GM19240 (cell line): Measurements from ENCODE around the gene SLC25A52.
A peak's percentile ranks its signal among the peaks of the same experiment; 100 is the strongest.
"Not testable (repeated sequence)": the region's sequence is repeated elsewhere in the genome, so short reads cannot be mapped to it uniquely, and the experiment has no call there.

Experiments
- DNase-seq: peaks from one replicate; pipeline ENCODE4 v3.0.0; 2011; ENCODE audit warnings: low spot score; ENCODE audit not compliant: insufficient read length

SLC25A52 gene

DNA sequence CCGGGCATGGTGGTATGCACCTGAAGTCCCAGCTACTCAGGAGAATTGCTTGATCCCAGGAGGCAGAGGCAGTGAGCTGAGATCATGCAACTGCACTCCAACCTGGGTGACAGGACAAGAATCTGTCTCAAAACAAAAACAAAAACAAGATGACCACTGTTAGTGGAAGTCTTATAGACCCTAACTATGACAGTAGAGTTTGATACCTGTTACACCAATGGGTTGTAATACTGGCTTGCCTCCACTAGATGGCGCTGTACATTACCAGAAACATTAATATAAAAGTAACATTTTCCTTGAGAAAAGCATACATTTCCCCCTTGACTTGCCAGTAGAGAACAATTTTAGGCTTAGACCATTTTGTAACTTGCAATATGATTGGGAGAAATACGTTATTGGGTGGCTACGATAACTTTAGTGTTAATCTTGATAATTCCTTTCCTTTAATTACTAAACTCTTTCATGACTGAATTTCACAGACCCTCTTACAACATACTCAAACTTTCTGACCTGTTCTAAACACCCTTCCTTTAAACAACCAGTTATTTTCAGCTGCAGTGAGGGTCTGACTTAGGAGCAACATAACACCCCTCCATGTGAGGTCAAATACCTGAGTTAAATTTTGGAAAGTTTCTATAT lies 19.5 kb downstream of the SLC25A52 start:
- DNase-seq: no peak

DNA sequence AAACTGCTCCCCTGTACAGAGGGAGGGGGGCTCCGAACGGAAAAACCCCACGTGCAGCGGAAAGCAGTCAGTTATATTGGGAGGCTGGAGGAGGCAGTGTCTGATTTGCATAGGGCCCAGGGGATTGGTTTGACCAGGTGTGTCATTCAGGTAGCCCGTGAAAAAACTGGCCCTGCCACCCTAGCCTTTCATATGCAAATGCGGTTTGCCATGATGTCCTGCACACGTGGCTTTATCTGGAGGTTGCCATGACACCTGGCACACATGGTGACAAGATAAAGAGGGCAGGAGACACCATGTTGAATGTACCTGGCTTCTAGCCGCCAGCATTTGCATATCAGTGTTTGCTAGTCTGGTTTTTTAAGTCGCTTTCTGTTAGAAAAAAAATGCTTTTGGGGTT lies 20.5 kb downstream of the SLC25A52 start:
- DNase-seq: no peak

GRCh38 chr18:31739651-31740050 lies 21.0 kb downstream of the SLC25A52 start:
- no peak for DNase-seq

GRCh38 chr18:31738460-31739407 lies 21.9 kb downstream of the SLC25A52 start:
- no peak for DNase-seq

GRCh38 chr18:31736630-31737029 lies 24.1 kb downstream of the SLC25A52 start:
- no peak for DNase-seq

DNA sequence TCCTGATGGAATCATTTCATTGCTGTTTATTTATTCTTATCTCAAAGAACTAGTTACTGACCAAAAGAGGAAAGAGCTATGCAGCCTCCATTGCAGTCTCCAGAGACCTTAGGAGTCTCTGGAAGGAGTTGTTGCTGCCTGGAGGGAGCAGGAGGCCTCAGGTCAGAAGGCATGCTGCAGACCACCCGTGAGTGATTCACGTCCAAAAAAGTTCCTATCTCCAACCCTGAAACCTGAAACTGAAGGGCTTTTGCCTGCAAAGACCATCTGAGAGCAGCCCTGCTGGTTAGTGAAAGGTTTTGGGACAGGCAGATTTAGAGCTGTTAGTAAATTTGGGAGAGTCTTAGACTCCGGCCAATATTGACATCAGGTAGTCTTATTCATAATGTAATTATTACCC lies 29.1 kb downstream of the SLC25A52 start:
- no peak for DNase-seq

DNA sequence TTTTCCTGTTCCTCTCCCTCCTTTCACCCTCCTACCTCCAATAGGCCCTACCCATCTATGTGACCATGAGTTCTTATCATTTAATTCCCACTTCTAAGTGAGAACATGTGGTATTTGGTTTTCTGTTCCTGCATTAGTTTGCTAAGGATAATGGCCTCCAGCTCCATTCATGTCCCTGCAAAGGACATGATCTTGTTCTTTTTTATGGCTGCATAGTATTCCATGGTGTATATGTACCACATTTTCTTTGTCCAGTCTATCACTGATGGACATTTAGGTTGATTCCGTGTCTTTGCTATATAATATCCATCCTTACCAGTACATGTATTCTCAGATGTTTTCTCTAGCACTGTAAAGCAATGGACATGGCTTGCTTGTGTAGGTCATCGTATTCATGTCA lies 31.5 kb downstream of the SLC25A52 start:
- DNase-seq: not testable (repeated sequence)

- DNase-seq: no peak
These were observed 36.5 kb downstream of the SLC25A52 start for GRCh38 chr18:31723990-31724711.

GRCh38 chr18:31723639-31723989 lies 37.1 kb downstream of the SLC25A52 start:
- DNase-seq: no peak

DNA sequence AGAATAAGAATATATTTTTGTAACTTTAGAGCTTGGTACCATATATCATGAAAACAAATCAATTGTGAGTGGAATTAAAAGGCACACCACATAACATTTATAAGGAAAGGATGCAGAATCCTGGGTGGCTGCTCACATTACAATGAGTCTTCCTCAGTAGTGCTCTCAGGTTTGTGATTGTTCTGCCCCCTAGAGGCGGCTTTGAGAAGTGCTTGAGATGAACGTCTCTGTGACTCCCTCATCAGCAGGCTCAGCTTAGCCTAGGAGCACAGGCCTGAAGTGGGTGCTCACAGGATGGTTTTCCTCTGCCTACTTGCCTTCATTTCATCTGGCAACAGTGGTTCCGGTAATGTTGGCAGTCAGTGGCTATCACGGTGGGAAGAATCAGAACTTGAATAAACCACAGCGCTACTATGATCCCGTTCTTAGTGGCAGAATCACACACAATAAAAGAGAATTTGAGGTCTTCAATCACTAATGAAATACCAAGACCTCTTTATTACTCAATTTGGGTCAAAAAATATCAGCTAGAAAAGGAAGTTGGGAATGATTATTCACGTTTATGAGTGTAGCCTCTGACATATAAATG lies 38.2 kb downstream of the SLC25A52 start:
- peak; percentile 27 for DNase-seq

GRCh38 chr18:31721601-31722000 lies 39.1 kb downstream of the SLC25A52 start:
- DNase-seq: no peak

- no peak for DNase-seq
These were observed 39.8 kb downstream of the SLC25A52 start for GRCh38 chr18:31720867-31721266.

DNA sequence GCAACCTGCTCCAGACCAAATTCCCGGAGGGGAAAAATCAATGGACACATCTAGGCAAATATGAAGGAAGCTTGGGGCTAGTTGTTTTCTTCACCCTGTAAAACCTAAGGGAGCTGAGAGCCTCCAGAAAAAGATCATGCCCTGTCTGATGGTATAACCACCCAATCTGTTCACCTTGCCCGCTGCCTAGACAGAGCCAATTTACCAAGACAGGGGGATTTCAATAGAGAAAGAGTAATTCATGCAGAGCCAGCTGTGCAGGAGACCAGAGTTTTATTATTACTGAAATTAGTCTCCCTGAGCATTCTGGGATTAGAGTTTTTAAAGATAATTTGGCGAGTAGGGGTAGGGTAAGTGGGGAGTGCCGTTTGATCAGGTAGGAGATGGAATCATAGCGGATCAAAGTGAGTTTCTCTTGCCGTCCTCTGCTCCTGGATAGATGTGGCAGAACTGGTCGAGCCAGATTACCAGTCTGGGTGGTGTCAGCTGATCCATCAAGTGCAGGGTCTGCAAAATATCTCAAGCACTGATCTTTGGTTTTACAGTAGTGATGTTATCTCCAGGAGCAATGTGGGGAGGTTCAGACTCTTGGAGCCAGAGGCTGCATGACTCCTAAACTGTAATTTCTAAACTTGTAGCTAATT lies 41.2 kb downstream of the SLC25A52 start:
- DNase-seq: no peak

GRCh38 chr18:31718386-31718785 lies 42.3 kb downstream of the SLC25A52 start:
- no peak for DNase-seq

DNA sequence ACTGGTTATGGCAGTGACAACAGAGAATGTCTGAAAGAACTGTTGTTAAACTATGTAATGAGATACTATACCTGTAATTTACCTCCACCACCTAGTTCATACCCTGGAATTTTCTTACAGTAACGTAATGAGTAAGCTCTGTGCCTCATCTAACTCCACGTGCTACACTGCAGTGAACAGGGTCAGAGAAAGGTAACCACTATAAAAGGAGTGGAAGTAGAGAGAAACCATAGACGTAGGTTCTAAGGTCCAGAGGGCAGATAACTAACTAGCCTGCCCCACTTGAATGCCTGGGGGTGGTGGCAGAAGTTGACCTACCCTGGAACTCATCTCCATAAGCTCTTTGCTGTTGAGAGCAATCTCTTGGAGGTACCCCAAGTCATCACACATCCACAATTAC lies 44.3 kb downstream of the SLC25A52 start:
- DNase-seq: no peak

- DNase-seq: no peak
These were observed 49.1 kb downstream of the SLC25A52 start for GRCh38 chr18:31711365-31712172.

GRCh38 chr18:31710826-31711225 lies 49.9 kb downstream of the SLC25A52 start:
- no peak for DNase-seq
